GM23248 (cell line): ENCODE data around the gene VIPR2.

Source experiments
- EZH2 ChIP-seq: fragments of 200-600 bp; sonication (generic); IDR thresholded peaks from 2 replicates; pipeline ENCODE4 v1.6.1; 2018; ENCODE audit warnings: antibody characterized with exemption, mild to moderate bottlenecking; ENCODE audit not compliant: insufficient read depth, poor library complexity, severe bottlenecking
- EZH2phosphoT487 ChIP-seq: fragments of 200-600 bp; sonication (generic); IDR thresholded peaks from 2 replicates; pipeline ENCODE4 v1.6.1; 2018; ENCODE audit warnings: antibody characterized with exemption, moderate library complexity, mild to moderate bottlenecking, low read depth; ENCODE audit not compliant: insufficient read depth

DNA sequence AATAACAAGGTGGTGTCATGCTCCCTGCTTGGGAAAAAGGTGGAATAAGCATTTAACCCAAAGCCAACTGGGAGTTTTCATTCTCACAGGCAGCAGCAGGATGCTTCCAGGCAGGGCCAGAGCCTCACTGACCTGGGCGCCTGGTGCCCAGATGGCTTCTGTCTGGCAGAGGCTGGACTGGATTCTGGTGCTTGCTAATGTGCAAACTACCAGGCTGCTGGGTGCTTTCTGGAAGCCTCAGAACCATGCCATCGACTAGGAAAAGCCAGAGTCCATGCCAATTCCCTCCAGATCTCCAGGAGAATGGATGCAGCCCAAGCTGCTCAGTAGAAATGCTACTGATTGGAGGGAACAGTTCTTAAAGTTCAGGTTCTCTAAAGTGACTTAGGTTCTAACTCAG lies 36.2 kb downstream of the VIPR2 start:
- TF ChIP-seq EZH2, result no peak
- TF ChIP-seq EZH2phosphoT487, result no peak
